ENCODE results near the gene DGKG.

Gene DGKG

GRCh38 chr3:186132487-186132886, 229.5 kb downstream of the DGKG start:
- DNase-seq = no peak

GRCh38 chr3:186129206-186129605, 232.8 kb downstream of the DGKG start:
- DNase-seq = no peak

- DNase-seq = no peak
Observed at GRCh38 chr3:186128158-186128557, 233.9 kb downstream of the DGKG start.

- no peak for DNase-seq
Observed at GRCh38 chr3:186127463-186127862, 234.6 kb downstream of the DGKG start.

- no peak for DNase-seq
Observed at GRCh38 chr3:186125118-186125517, 236.9 kb downstream of the DGKG start.

- no peak for DNase-seq
Observed at GRCh38 chr3:186124592-186124991, 237.4 kb downstream of the DGKG start.

- DNase-seq = no peak
Observed at GRCh38 chr3:186123012-186123411, 239.0 kb downstream of the DGKG start.

GRCh38 chr3:186121968-186122367, 240.1 kb downstream of the DGKG start:
- no peak for DNase-seq

- no peak for DNase-seq
Observed at GRCh38 chr3:186121278-186121677, 240.8 kb downstream of the DGKG start.

GRCh38 chr3:186119499-186119898, 242.5 kb downstream of the DGKG start:
- no peak for DNase-seq

- DNase-seq = no peak
Observed at GRCh38 chr3:186118692-186119091, 243.3 kb downstream of the DGKG start.

GRCh38 chr3:186117521-186118134, 244.4 kb downstream of the DGKG start:
- no peak for DNase-seq

GRCh38 chr3:186115239-186115996, 246.6 kb downstream of the DGKG start:
- DNase-seq = no peak

GRCh38 chr3:186110975-186111974, 250.8 kb downstream of the DGKG start:
- no peak for DNase-seq

GRCh38 chr3:186109897-186110803, 251.9 kb downstream of the DGKG start:
- no peak for DNase-seq

GRCh38 chr3:186108941-186109865, 252.8 kb downstream of the DGKG start, which contains the start of gene ETV5:
Gene ETV5, minus strand, starts transcription at chr3:186109089. Its CDS starts 3,221 bp downstream, at chr3:186105868.
- peak; percentile 93 for DNase-seq

- DNase-seq = peak; percentile 64
Observed at GRCh38 chr3:186108106-186108940, 253.7 kb downstream of the DGKG start.

- DNase-seq = peak; percentile 73
Observed at GRCh38 chr3:186107215-186108105, 254.6 kb downstream of the DGKG start.

- no peak for DNase-seq
Observed at GRCh38 chr3:186105543-186105942, 256.5 kb downstream of the DGKG start.

Data from activated CD8-positive, alpha-beta memory T cell treated with anti-CD3 and anti-CD28 coated beads, Interleukin-2, amount 50 U/mL, for 48 hours (primary cell).